Tibial nerve (tissue), 4 donors: Measurements from ENCODE around the gene TMA16. TPM values are rescaled to one million over a fixed set of nuclear protein-coding genes. Genes with fewer than 3 reads are reported as not detected.

Experiments
- DNase-seq, 2 donors: peaks; one replicate each; pipeline ENCODE4 v3.0.0-alpha.2; 2019; ENCODE audit warnings: low spot score in 2 of 2
- H3K27ac ChIP-seq, 4 donors: fragments of 200-600 bp; sonication (generic) in 3 of 4; one replicate each; pipeline ENCODE4 v1.5.1; 2017 to 2019; ENCODE audit warnings: mild to moderate bottlenecking in 1 of 4
- H3K27me3 ChIP-seq, 2 donors: fragments of 200-600 bp; sonication (generic) in 1 of 2; one replicate each; pipeline versions ENCODE4 v1.5.1 to v1.6.0; 2017 to 2019
- H3K36me3 ChIP-seq, 3 donors: fragments of 200-600 bp; sonication (generic); one replicate each; pipeline ENCODE4 v1.5.1; 2018 to 2019
- H3K4me1 ChIP-seq, 4 donors: fragments of 200-600 bp; sonication (generic) in 3 of 4; one replicate each; pipeline ENCODE4 v1.5.1; 2017 to 2019
- H3K4me3 ChIP-seq, 4 donors: fragments of 200-600 bp; sonication (generic) in 3 of 4; one replicate each; pipeline ENCODE4 v1.5.1; 2017 to 2019; ENCODE audit warnings: mild to moderate bottlenecking in 1 of 4, moderate library complexity in 1 of 4
- H3K9me3 ChIP-seq, 4 donors: fragments of 200-600 bp; sonication (generic) in 3 of 4; one replicate each; pipeline ENCODE4 v1.5.1; 2017 to 2019
- CTCF ChIP-seq, 5 experiments: fragments of 200-600 bp in 3 of 5; fragments of 450-650 bp in 2 of 5; sonication (generic) in 3 of 5; IDR thresholded peaks; one replicate each; pipeline ENCODE4 v1.5.1; 2016 to 2019; ENCODE audit warnings: antibody characterized with exemption in 5 of 5, mild to moderate bottlenecking in 3 of 5, moderate library complexity in 2 of 5
- EP300 ChIP-seq, 2 donors: sonication (generic); formaldehyde crosslinking; IDR thresholded peaks; one replicate each; pipeline ENCODE4 v1.6.1; 2017; ENCODE audit warnings: antibody characterized with exemption in 2 of 2, mild to moderate bottlenecking in 1 of 2
- POLR2A ChIP-seq, 2 donors: fragments of 450-650 bp; IDR thresholded peaks; one replicate each; pipeline ENCODE4 v1.6.1; 2017; ENCODE audit warnings: antibody characterized with exemption in 2 of 2, mild to moderate bottlenecking in 2 of 2, moderate library complexity in 2 of 2
- WGBS, 2 donors: methylation state at CpG; one replicate each; pipeline ENCODE4 v1.1.5; 2018; 5-methylcytosine and 5-hydroxymethylcytosine counted together
- total RNA-seq, 4 donors: library from RNA; depleted of rRNA; stranded (reverse); fragments of >200 nt; gene quantifications; one replicate each; pipeline ENCODE4 v1.1.0, GENCODE V29; 2016

The TMA16 gene
- total RNA-seq, 4 donors from 2014 or later = 14.5 to 39.9 (median 27.2) TPM

- Histone ChIP-seq H3K9me3 (peaks cover 0 to 3% (median 0%) of the 10 kb centered on the region in 4 donors), H3K4me3 (no peak overlapping the region), H3K27me3 (no peaks in the 10 kb centered on the region), H3K4me1 (peaks cover 0 to 6% (median 0%) of the 10 kb centered on the region in 4 donors), H3K36me3 (no peaks in the 10 kb centered on the region), H3K27ac (no peak overlapping the region)
- no peak for DNase-seq
- 33 to 43% methylated on average over 5 of the region's 5 CpGs for WGBS, 2 donors
- TF ChIP-seq CTCF (IDR thresholded peaks at IDR 0.05) (no peak), EP300 (IDR thresholded peaks at IDR 0.05) (no peak), POLR2A (IDR thresholded peaks at IDR 0.05) (no peak)
Measured at GRCh38 chr4:163476761-163477438, 17.6 kb upstream of the TMA16 start.

GRCh38 chr4:163482190-163482589, 12.3 kb upstream of the TMA16 start:
- 45 to 56% methylated on average over 1 of the region's 1 CpG for WGBS, 2 donors
- TF ChIP-seq CTCF (IDR thresholded peaks at IDR 0.05) (no peak), EP300 (IDR thresholded peaks at IDR 0.05) (no peak), POLR2A (IDR thresholded peaks at IDR 0.05) (no peak)
- H3K9me3 ChIP-seq = no peaks in the 10 kb centered on the region
- no peak overlapping the region for H3K4me3 ChIP-seq
- H3K27me3 ChIP-seq = no peaks in the 10 kb centered on the region
- H3K36me3 ChIP-seq = no peaks in the 10 kb centered on the region
- no peak for DNase-seq
- H3K27ac ChIP-seq = no peak overlapping the region
- no peaks in the 10 kb centered on the region for H3K4me1 ChIP-seq

GRCh38 chr4:163484906-163485305, 9.6 kb upstream of the TMA16 start:
- Histone ChIP-seq H3K27ac (no peak overlapping the region), H3K9me3 (no peaks in the 10 kb centered on the region), H3K4me1 (no peaks in the 10 kb centered on the region), H3K36me3 (no peaks in the 10 kb centered on the region), H3K4me3 (no peak overlapping the region), H3K27me3 (no peaks in the 10 kb centered on the region)
- 27% methylated on average over 4 of the region's 4 CpGs for WGBS, 2 donors
- no peak for TF ChIP-seq POLR2A (IDR thresholded peaks at IDR 0.05)
- no peak for TF ChIP-seq EP300 (IDR thresholded peaks at IDR 0.05)
- TF ChIP-seq CTCF (IDR thresholded peaks at IDR 0.05) = peak in 4 of 5 experiments; percentile 41 to 62 (median 54)
- DNase-seq = peak in 1 of 2 donors; percentile 62

GRCh38 chr4:163485589-163485988, 8.9 kb upstream of the TMA16 start:
- no peaks in the 10 kb centered on the region for H3K36me3 ChIP-seq
- no peak overlapping the region for H3K27ac ChIP-seq
- no peak overlapping the region for H3K4me3 ChIP-seq
- 56 to 62% methylated on average over 2 of the region's 2 CpGs for WGBS, 2 donors
- H3K27me3 ChIP-seq = no peaks in the 10 kb centered on the region
- TF ChIP-seq EP300 (IDR thresholded peaks at IDR 0.05) (no peak), POLR2A (IDR thresholded peaks at IDR 0.05) (no peak), CTCF (IDR thresholded peaks at IDR 0.05) (no peak)
- no peaks in the 10 kb centered on the region for H3K4me1 ChIP-seq
- no peak for DNase-seq
- H3K9me3 ChIP-seq = no peaks in the 10 kb centered on the region

GRCh38 chr4:163486321-163486720, 8.2 kb upstream of the TMA16 start:
- Histone ChIP-seq H3K4me1 (no peaks in the 10 kb centered on the region), H3K27ac (no peak overlapping the region), H3K27me3 (no peaks in the 10 kb centered on the region), H3K36me3 (no peaks in the 10 kb centered on the region), H3K9me3 (no peaks in the 10 kb centered on the region), H3K4me3 (no peak overlapping the region)
- DNase-seq = no peak
- TF ChIP-seq EP300 (IDR thresholded peaks at IDR 0.05) (no peak), POLR2A (IDR thresholded peaks at IDR 0.05) (no peak), CTCF (IDR thresholded peaks at IDR 0.05) (no peak)
- 71 to 92% methylated on average over 1 of the region's 1 CpG for WGBS, 2 donors
